ENCODE data around the gene COL25A1.

COL25A1 gene

DNA sequence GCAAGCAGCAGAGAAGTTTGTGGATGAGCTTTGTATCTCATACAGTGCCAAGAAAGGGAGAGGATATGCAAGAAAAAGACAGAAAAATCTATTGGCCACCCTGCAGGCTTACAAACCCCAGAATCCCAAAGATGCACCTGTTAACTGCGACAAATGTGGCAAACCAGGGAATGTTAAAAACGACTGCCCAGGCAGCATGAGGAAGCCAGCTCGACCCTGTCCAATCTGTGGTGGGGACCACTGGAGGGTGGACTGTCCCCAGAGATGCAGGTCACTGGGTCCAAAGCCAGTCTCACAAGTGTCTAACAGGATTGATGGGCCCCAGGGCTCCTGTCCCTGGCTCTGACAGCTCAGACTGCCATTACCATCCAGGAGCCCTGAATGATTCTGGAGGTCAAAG, 12.9 kb upstream of the COL25A1 start:
- no peaks in the 10 kb centered on the region for H3K36me3 ChIP-seq
- H3K9me3 ChIP-seq (ENCODE audit: severe bottlenecking) = peaks cover 8% of the 10 kb centered on the region
- no peak for TF ChIP-seq CTCF (IDR thresholded peaks at IDR 0.05; ENCODE audit: low read depth, low read length)
- no peaks in the 10 kb centered on the region for H3K27me3 ChIP-seq (ENCODE audit: insufficient read depth, low read depth, severe bottlenecking)
- no peak for DNase-seq
- no peak overlapping the region for H3K27ac ChIP-seq
- no peak overlapping the region for H3K4me3 ChIP-seq (ENCODE audit: low read depth, low read length)

- Histone ChIP-seq H3K36me3 (no peaks in the 10 kb centered on the region), H3K27ac (no peak overlapping the region), H3K27me3 (ENCODE audit: insufficient read depth, low read depth, severe bottlenecking) (no peaks in the 10 kb centered on the region), H3K4me3 (ENCODE audit: low read depth, low read length) (no peak overlapping the region), H3K9me3 (ENCODE audit: severe bottlenecking) (peaks cover 6% of the 10 kb centered on the region)
- DNase-seq = no peak
- no peak for TF ChIP-seq CTCF (IDR thresholded peaks at IDR 0.05; ENCODE audit: low read depth, low read length)
Observed at GRCh38 chr4:109313168-109314133, 11.0 kb upstream of the COL25A1 start.

- Histone ChIP-seq H3K36me3 (no peaks in the 10 kb centered on the region), H3K9me3 (ENCODE audit: severe bottlenecking) (no peaks in the 10 kb centered on the region), H3K27ac (no peak overlapping the region), H3K27me3 (ENCODE audit: insufficient read depth, low read depth, severe bottlenecking) (peaks cover 12% of the 10 kb centered on the region), H3K4me3 (ENCODE audit: low read depth, low read length) (peak overlapping the region; percentile 84)
- no peak for TF ChIP-seq CTCF (IDR thresholded peaks at IDR 0.05; ENCODE audit: low read depth, low read length)
- no peak for DNase-seq
Observed at GRCh38 chr4:109303140-109303496, 660 bp upstream of the COL25A1 start.

DNA sequence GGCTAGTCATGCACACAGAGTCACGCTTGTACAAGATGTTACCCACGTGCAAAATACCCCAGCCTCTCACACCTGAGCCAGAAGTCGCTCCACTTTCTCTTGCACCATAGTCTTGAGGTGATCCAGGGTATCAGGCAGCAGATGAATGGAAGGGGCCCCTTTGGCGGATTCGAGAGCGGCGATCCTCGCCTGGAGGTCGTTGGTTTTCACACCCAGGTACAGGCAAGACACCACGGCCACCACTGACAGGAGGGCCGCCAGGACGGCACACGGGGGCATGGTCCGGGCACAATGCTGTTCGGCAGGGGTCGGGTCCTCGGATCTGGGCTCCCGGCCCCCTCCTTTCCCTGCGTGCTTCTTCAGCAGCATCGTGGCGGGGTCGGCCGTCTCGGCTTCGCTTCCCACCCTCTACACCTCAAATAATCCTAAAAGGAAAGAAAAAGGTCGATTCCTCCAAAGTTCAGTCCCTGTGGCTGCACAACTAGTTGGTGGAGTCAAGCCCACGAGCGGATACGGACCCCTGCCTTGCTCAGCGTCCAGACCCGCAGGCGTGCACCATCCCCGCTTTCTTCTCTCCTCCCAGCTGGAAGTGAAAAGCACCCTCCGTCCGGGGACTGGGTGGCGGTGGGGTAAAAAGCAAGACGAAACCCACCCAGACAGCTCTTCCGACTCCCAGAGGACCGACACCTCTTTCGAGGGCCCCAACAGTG, 652 bp downstream of the COL25A1 start:
- peak overlapping the region; percentile 84 for H3K4me3 ChIP-seq (ENCODE audit: low read depth, low read length)
- no peak for TF ChIP-seq CTCF (IDR thresholded peaks at IDR 0.05; ENCODE audit: low read depth, low read length)
- H3K36me3 ChIP-seq = no peaks in the 10 kb centered on the region
- no peak for DNase-seq
- H3K27ac ChIP-seq = no peak overlapping the region
- peaks cover 12% of the 10 kb centered on the region for H3K27me3 ChIP-seq (ENCODE audit: insufficient read depth, low read depth, severe bottlenecking)
- H3K9me3 ChIP-seq (ENCODE audit: severe bottlenecking) = no peaks in the 10 kb centered on the region

DNA sequence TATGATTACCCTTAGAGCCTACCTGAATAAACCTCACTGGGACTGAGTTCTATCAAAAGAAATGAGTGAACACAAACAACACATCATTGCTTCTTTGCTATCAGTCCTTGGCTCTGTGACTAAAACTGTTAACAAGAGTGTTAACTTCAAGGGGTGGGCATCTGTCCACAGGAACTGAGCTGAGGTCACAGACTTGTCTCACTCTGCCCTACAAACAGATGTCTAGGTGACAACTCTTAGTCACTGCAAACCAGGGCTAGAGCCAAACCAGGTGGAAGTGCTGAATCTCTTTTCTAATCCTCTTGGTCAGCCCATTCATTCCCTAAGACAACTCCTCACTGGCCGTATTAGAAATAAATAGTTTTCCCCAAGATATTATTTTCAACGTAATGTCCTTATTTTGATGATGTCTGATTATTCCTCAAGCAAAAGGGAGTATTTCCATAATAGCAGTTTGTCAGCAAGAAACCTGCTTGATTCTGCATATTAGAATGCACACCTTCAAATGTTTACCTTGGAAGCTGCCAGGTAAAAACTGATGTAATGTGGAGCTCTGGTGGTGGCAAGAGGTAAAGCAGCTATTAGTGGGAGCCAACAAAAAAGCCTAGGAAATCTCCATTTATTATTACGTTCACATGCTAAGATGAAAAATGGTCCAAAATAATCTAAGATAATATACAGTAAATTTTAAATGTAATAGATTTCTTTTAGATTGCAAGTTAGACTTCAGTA, 4.0 kb downstream of the COL25A1 start:
- DNase-seq = peak; percentile 68
- Histone ChIP-seq H3K27me3 (ENCODE audit: insufficient read depth, low read depth, severe bottlenecking) (peaks cover 12% of the 10 kb centered on the region), H3K9me3 (ENCODE audit: severe bottlenecking) (no peaks in the 10 kb centered on the region), H3K27ac (no peak overlapping the region), H3K4me3 (ENCODE audit: low read depth, low read length) (no peak overlapping the region), H3K36me3 (no peaks in the 10 kb centered on the region)
- TF ChIP-seq CTCF (IDR thresholded peaks at IDR 0.05; ENCODE audit: low read depth, low read length) = peak; percentile 63

All from WERI-Rb-1 (cell line).